Fibroblast of lung (primary cell): ENCODE results near the gene KRTAP4-4.

Source experiments
- CTCF ChIP-seq, 2 donors: IDR thresholded peaks in 1 of 2; conservative IDR thresholded peaks in 1 of 2; 1 replicate in 1 of 2; 2 replicates in 1 of 2; pipeline ENCODE4 v1.5.1; 2011 to 2012; ENCODE audit warnings: low read length in 2 of 2, control low read depth in 1 of 2, inconsistent platforms in 1 of 2, low read depth in 1 of 2, mild to moderate bottlenecking in 1 of 2
- EZH2 ChIP-seq: IDR thresholded peaks from 2 replicates; pipeline ENCODE4 v1.5.1; 2012; ENCODE audit warnings: low read length, control low read depth, mild to moderate bottlenecking; ENCODE audit errors: missing control alignments

- TF ChIP-seq CTCF (conservative IDR thresholded peaks at IDR 0.05 in 1 of 2, IDR thresholded peaks at IDR 0.05 in 1 of 2; ENCODE audit: low read depth in 1 of 2, low read length in 2 of 2) (no peak), EZH2 (no peak)
Observed at GRCh38 chr17:41176744-41177387, 16.3 kb upstream of the KRTAP4-4 start.
